ENCODE data around the gene SLC38A4. TPM values are rescaled to one million over a fixed set of nuclear protein-coding genes. Genes with fewer than 3 reads are reported as not detected.
A peak's percentile ranks its signal among the peaks of the same experiment; 100 is the strongest.

The SLC38A4 gene
- polyA plus RNA-seq, 1 of the 3 experiments (the other 2 are of a cell fraction): 66.7 TPM

GRCh38 chr12:46843811-46844210, 18.0 kb upstream of the SLC38A4 start:
- CTCF ChIA-PET: no interaction called here
- Histone ChIP-seq H3F3A (replicated peaks; ENCODE audit: insufficient read depth) (no peaks in the 10 kb centered on the region), H3K4me1 (ENCODE audit: control insufficient read depth in 1 of 2, insufficient read depth in 2 of 2, low read depth in 1 of 2, low read length in 1 of 2) (peaks cover 0 to 9% of the 10 kb centered on the region in 2 experiments; a peak in 1 of 4 replicates), H3K27ac (ENCODE audit: low read depth in 2 of 2, low read length in 1 of 2) (no peak overlapping the region), H3K36me3 (replicated peaks in 1 of 2; ENCODE audit: control insufficient read depth in 1 of 2, insufficient read depth in 2 of 2, low read length in 1 of 2) (no peaks in the 10 kb centered on the region), H3K9me3 (no peaks in the 10 kb centered on the region), H3K27me3 (ENCODE audit: insufficient read depth) (no peaks in the 10 kb centered on the region), H2AFZ (ENCODE audit: low read depth) (0 out of 2 replicates have a peak overlapping the region, but pooled peaks have one; percentile 57), H3K9ac (no peak overlapping the region), H4K20me1 (ENCODE audit: insufficient read depth) (no peaks in the 10 kb centered on the region), H3K9me2 (no peaks in the 10 kb centered on the region), H3K79me2 (ENCODE audit: insufficient read depth) (no peaks in the 10 kb centered on the region), H3K4me2 (no peak overlapping the region), H3K4me3 (ENCODE audit: low read depth in 2 of 2, low read length in 1 of 2) (no peak overlapping the region)
- no peak for TF ChIP-seq TCF12 (IDR thresholded peaks at IDR 0.05)
- no peak for TF ChIP-seq GATA2 (CRISPR knock-in tag; IDR thresholded peaks at IDR 0.05)
- no peak for TF ChIP-seq USF2 (IDR thresholded peaks at IDR 0.05; ENCODE audit: borderline replicate concordance, low read depth, low read length)
- TF ChIP-seq MAX (IDR thresholded peaks at IDR 0.05; ENCODE audit: low read depth): no peak
- TF ChIP-seq FOXJ3 (CRISPR knock-in tag; IDR thresholded peaks at IDR 0.05): no peak
- no peak for TF ChIP-seq ZBTB33 (IDR thresholded peaks at IDR 0.05; ENCODE audit: borderline replicate concordance, low read depth)
- TF ChIP-seq MXI1 (IDR thresholded peaks at IDR 0.05; ENCODE audit: low read depth, low read length): no peak
- TF ChIP-seq RCOR1 (IDR thresholded peaks at IDR 0.05; ENCODE audit: low read length): no peak
- no peak for TF ChIP-seq GABPA (IDR thresholded peaks at IDR 0.05; ENCODE audit: low read depth)
- TF ChIP-seq EZH2phosphoT487 (IDR thresholded peaks at IDR 0.05; ENCODE audit: borderline replicate concordance, low read depth): no peak
- TF ChIP-seq YY1 (IDR thresholded peaks at IDR 0.05; ENCODE audit: low read depth): no peak
- TF ChIP-seq JUND (IDR thresholded peaks at IDR 0.05): no peak
- no peak for TF ChIP-seq RFX5 (IDR thresholded peaks at IDR 0.05; ENCODE audit: low read length)
- POLR2A ChIA-PET: no interaction called here
- WGBS (ENCODE audit: low lambda C conversion rate): 41% methylated on average over 3 of the region's 3 CpGs
- no peak for DNase-seq

GRCh38 chr12:46841891-46842290, 16.1 kb upstream of the SLC38A4 start:
- Histone ChIP-seq H3K27me3 (ENCODE audit: insufficient read depth) (no peaks in the 10 kb centered on the region), H3K4me3 (ENCODE audit: low read depth in 2 of 2, low read length in 1 of 2) (no peak overlapping the region), H3K36me3 (replicated peaks in 1 of 2; ENCODE audit: control insufficient read depth in 1 of 2, insufficient read depth in 2 of 2, low read length in 1 of 2) (no peaks in the 10 kb centered on the region), H3K9me3 (no peaks in the 10 kb centered on the region), H2AFZ (ENCODE audit: low read depth) (no peak overlapping the region), H3K4me1 (ENCODE audit: control insufficient read depth in 1 of 2, insufficient read depth in 2 of 2, low read depth in 1 of 2, low read length in 1 of 2) (peaks cover 0 to 9% of the 10 kb centered on the region in 2 experiments; a peak in 1 of 4 replicates), H3K9me2 (no peaks in the 10 kb centered on the region), H3K4me2 (no peak overlapping the region), H3K9ac (no peak overlapping the region), H3K79me2 (ENCODE audit: insufficient read depth) (no peaks in the 10 kb centered on the region), H3F3A (replicated peaks; ENCODE audit: insufficient read depth) (no peaks in the 10 kb centered on the region), H3K27ac (ENCODE audit: low read depth in 2 of 2, low read length in 1 of 2) (no peak overlapping the region), H4K20me1 (ENCODE audit: insufficient read depth) (no peaks in the 10 kb centered on the region)
- ChIA-PET POLR2A (no interaction called here), CTCF (no interaction called here)
- 47% methylated on average over 2 of the region's 2 CpGs for WGBS (ENCODE audit: low lambda C conversion rate)
- no peak for TF ChIP-seq POLR2AphosphoS5 (IDR thresholded peaks at IDR 0.05; ENCODE audit: low read depth, low read length)
- TF ChIP-seq FOXJ3 (CRISPR knock-in tag; IDR thresholded peaks at IDR 0.05): no peak
- no peak for TF ChIP-seq TEAD4 (IDR thresholded peaks at IDR 0.05; ENCODE audit: borderline replicate concordance, insufficient read depth)
- no peak for TF ChIP-seq FOSL2 (IDR thresholded peaks at IDR 0.05; ENCODE audit: borderline replicate concordance, low read depth)
- TF ChIP-seq GABPA (IDR thresholded peaks at IDR 0.05; ENCODE audit: low read depth): no peak
- no peak for TF ChIP-seq REST (IDR thresholded peaks at IDR 0.05; ENCODE audit: low read depth, low read length)
- TF ChIP-seq MAX (IDR thresholded peaks at IDR 0.05; ENCODE audit: low read depth): no peak
- TF ChIP-seq ZBTB33 (IDR thresholded peaks at IDR 0.05; ENCODE audit: borderline replicate concordance, low read depth): no peak
- no peak for TF ChIP-seq SMC3 (IDR thresholded peaks at IDR 0.05; ENCODE audit: low read depth, low read length)
- DNase-seq: no peak

Data from SK-N-SH (cell line).